CD14-positive monocyte (primary cell): ENCODE results near the gene LDLRAD4. TPM values are rescaled to one million over a fixed set of nuclear protein-coding genes. Genes with fewer than 3 reads are reported as not detected.

Experiments used
- DNase-seq, 3 donors: peaks; one replicate each; pipeline ENCODE4 v3.0.0-alpha.2; 2011 to 2022
- H2AFZ ChIP-seq: 2 replicates; pipeline ENCODE4 v1.6.0; 2012; ENCODE audit warnings: mild to moderate bottlenecking, low read depth, low read length, inconsistent platforms; ENCODE audit not compliant: insufficient read depth, poor library complexity, severe bottlenecking
- H3K27ac ChIP-seq, 2 donors: 1 replicate in 1 of 2; 2 replicates in 1 of 2; pipeline ENCODE4 v1.5.1; 2012 to 2013; ENCODE audit warnings: low read length in 2 of 2, control low read depth in 1 of 2, inconsistent platforms in 1 of 2, low read depth in 1 of 2, mild to moderate bottlenecking in 1 of 2
- H3K27me3 ChIP-seq, 2 donors: one replicate each; pipeline versions ENCODE4 v1.6.0 to v1.6.1; 2011 to 2013; ENCODE audit warnings: low read length in 2 of 2; ENCODE audit not compliant: control insufficient read depth in 2 of 2, insufficient read depth in 2 of 2
- H3K36me3 ChIP-seq, 2 donors: replicated peaks in 1 of 2; 1 replicate in 1 of 2; 2 replicates in 1 of 2; pipeline versions ENCODE4 v1.5.1 to v1.6.1; 2012 to 2013; ENCODE audit warnings: low read length in 2 of 2, control low read depth in 1 of 2, inconsistent platforms in 1 of 2, mild to moderate bottlenecking in 1 of 2; ENCODE audit not compliant: insufficient read depth in 2 of 2, control insufficient read depth in 1 of 2
- H3K4me1 ChIP-seq, 2 donors: 1 replicate in 1 of 2; 2 replicates in 1 of 2; pipeline versions ENCODE4 v1.5.1 to v1.6.1; 2012 to 2013; ENCODE audit warnings: low read length in 2 of 2, control low read depth in 1 of 2, inconsistent platforms in 1 of 2, mild to moderate bottlenecking in 1 of 2, moderate library complexity in 1 of 2; ENCODE audit not compliant: insufficient read depth in 2 of 2, control insufficient read depth in 1 of 2
- H3K4me2 ChIP-seq: replicated peaks from 2 replicates; pipeline ENCODE3; 2012; ENCODE audit warnings: low read length, moderate library complexity, mild to moderate bottlenecking; ENCODE audit not compliant: poor library complexity, severe bottlenecking; ENCODE audit errors: extremely low read depth
- H3K4me3 ChIP-seq, 3 experiments: fragments of 200-600 bp in 1 of 3; sonication (generic) in 1 of 3; replicated peaks in 1 of 3; 1 replicate in 2 of 3; 2 replicates in 1 of 3; pipeline ENCODE4 v1.5.1; 2011 to 2013; ENCODE audit warnings: low read length in 3 of 3, mild to moderate bottlenecking in 3 of 3, control low read depth in 2 of 3, low read depth in 2 of 3, inconsistent platforms in 1 of 3, moderate library complexity in 1 of 3
- H3K79me2 ChIP-seq: 2 replicates; pipeline ENCODE4 v1.6.0; 2012; ENCODE audit warnings: mild to moderate bottlenecking, control low read depth, inconsistent platforms, low read length, moderate library complexity; ENCODE audit not compliant: insufficient read depth
- H3K9ac ChIP-seq: 2 replicates; pipeline ENCODE4 v1.6.0; 2017; ENCODE audit warnings: low read length, mild to moderate bottlenecking; ENCODE audit not compliant: insufficient read depth, poor library complexity, severe bottlenecking
- H3K9me3 ChIP-seq, 2 donors: replicated peaks in 1 of 2; 1 replicate in 1 of 2; 2 replicates in 1 of 2; pipeline versions ENCODE4 v1.5.1 to v1.6.1; 2012 to 2013; ENCODE audit warnings: low read length in 2 of 2, control low read depth in 1 of 2; ENCODE audit not compliant: control insufficient read depth in 1 of 2, insufficient read depth in 1 of 2
- H4K20me1 ChIP-seq: 2 replicates; pipeline ENCODE4 v1.6.0; 2012; ENCODE audit warnings: mild to moderate bottlenecking, low read length, control low read depth, moderate library complexity; ENCODE audit not compliant: insufficient read depth
- H3K27ac Mint-ChIP-seq, 7 donors: one replicate each; pipeline ENCODE4 v1.8.0; 2020; ENCODE audit warnings: mild to moderate bottlenecking in 7 of 7, mixed read lengths in 7 of 7, moderate library complexity in 6 of 7, inconsistent platforms in 2 of 7
- H3K27me3 Mint-ChIP-seq, 3 donors: one replicate each; pipeline ENCODE4 v1.8.0; 2021 to 2022; ENCODE audit warnings: low read depth in 3 of 3, mild to moderate bottlenecking in 3 of 3, mixed read lengths in 3 of 3, moderate library complexity in 3 of 3, inconsistent platforms in 1 of 3
- H3K36me3 Mint-ChIP-seq, 2 donors: one replicate each; pipeline ENCODE4 v1.8.0; 2020; ENCODE audit warnings: mixed read lengths in 2 of 2, inconsistent platforms in 1 of 2, mild to moderate bottlenecking in 1 of 2
- H3K4me1 Mint-ChIP-seq: one replicate; pipeline ENCODE4 v1.8.0; 2020; ENCODE audit warnings: mild to moderate bottlenecking, mixed read lengths
- H3K4me3 Mint-ChIP-seq, 2 donors: one replicate each; pipeline ENCODE4 v1.8.0; 2020; ENCODE audit warnings: mild to moderate bottlenecking in 2 of 2, mixed read lengths in 2 of 2, moderate library complexity in 1 of 2
- H3K9me3 Mint-ChIP-seq, 7 donors: one replicate each; pipeline ENCODE4 v1.8.0; 2020 to 2022; ENCODE audit warnings: mixed read lengths in 7 of 7, mild to moderate bottlenecking in 6 of 7, moderate library complexity in 6 of 7, inconsistent platforms in 2 of 7
- WGBS: methylation state at CpG from one replicate; pipeline ENCODE4 v1.1.5; 2013; ENCODE audit warnings: missing lambda C conversion rate; ENCODE audit not compliant: insufficient coverage; 5-methylcytosine and 5-hydroxymethylcytosine counted together
- intact Hi-C, 2 donors: fragments of 100-400 bp; cut with micrococcal nuclease; formaldehyde crosslinking; loops; one replicate each; pipeline versions ENCODE4 v1.15.0 to v1.15.1; 2023
- polyA plus RNA-seq, 3 donors: library from polyadenylated mRNA; depleted of rRNA in 1 of 3; unstranded in 2 of 3; stranded (reverse) in 1 of 3; fragments of 300-500 nt in 2 of 3; fragments of >200 nt in 1 of 3; fragmentation: Illumina TruSeq in 2 of 3; gene quantifications; 1 replicate in 2 of 3; 2 replicates in 1 of 3; pipeline ENCODE4 v1.2.3, GENCODE V29; 2012 to 2021
- TF ChIP-seq, protein P1 (sequence below): fragments of 200-600 bp; IDR thresholded peaks from one replicate; pipeline ENCODE4 v1.8.0; 2022; ENCODE audit warnings: antibody characterized with exemption, mild to moderate bottlenecking

Gene LDLRAD4
- polyA plus RNA-seq, 3 donors = 13.5 to 15.4 (median 13.8) TPM

DNA sequence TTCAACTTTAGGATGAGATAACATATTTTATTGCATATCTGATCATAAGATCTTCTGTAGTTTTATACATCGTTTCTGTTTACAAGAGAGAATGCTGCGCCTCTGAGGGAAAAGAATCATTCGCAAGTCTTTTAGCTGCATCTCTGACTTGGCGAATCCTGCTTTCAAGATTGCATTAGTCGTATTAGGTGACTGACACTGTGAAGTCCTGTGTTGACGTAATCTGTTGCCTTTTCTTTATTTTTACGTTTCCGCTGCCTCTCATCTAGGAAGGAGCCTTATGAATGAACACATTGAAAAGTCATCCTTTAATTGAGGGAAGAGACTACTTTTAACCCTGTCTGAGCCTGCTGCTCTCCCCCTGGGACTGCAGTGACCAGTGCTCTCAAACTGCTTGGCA, 101.5 kb downstream of the LDLRAD4 start:
- Histone ChIP-seq H3K27me3 (no peaks in the 10 kb centered on the region), H3K27ac (no peak overlapping the region), H3K4me3 (no peak overlapping the region), H3K4me1 (no peaks in the 10 kb centered on the region), H3K9ac (no peak overlapping the region), H2AFZ (no peak overlapping the region), H3K79me2 (no peaks in the 10 kb centered on the region), H3K9me3 (peaks cover 18 to 19% of the 10 kb centered on the region in 2 donors), H3K36me3 (no peaks in the 10 kb centered on the region), H3K4me2 (no peak overlapping the region), H4K20me1 (no peaks in the 10 kb centered on the region)
- Mint-ChIP-seq H3K27me3 (peaks cover 0 to 2% (median 0%) of the 10 kb centered on the region in 3 donors), H3K27ac (no peak overlapping the region), H3K4me1 (peaks cover 4% of the 10 kb centered on the region), H3K4me3 (no peak overlapping the region), H3K9me3 (peaks cover 15 to 20% (median 17%) of the 10 kb centered on the region in 7 donors), H3K36me3 (peaks cover 0 to 2% of the 10 kb centered on the region in 2 donors)
- 97% methylated on average over 6 of the region's 8 CpGs for WGBS
- no peak for DNase-seq
- TF ChIP-seq, protein P1, sequence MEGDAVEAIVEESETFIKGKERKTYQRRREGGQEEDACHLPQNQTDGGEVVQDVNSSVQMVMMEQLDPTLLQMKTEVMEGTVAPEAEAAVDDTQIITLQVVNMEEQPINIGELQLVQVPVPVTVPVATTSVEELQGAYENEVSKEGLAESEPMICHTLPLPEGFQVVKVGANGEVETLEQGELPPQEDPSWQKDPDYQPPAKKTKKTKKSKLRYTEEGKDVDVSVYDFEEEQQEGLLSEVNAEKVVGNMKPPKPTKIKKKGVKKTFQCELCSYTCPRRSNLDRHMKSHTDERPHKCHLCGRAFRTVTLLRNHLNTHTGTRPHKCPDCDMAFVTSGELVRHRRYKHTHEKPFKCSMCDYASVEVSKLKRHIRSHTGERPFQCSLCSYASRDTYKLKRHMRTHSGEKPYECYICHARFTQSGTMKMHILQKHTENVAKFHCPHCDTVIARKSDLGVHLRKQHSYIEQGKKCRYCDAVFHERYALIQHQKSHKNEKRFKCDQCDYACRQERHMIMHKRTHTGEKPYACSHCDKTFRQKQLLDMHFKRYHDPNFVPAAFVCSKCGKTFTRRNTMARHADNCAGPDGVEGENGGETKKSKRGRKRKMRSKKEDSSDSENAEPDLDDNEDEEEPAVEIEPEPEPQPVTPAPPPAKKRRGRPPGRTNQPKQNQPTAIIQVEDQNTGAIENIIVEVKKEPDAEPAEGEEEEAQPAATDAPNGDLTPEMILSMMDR = no peak
- intact Hi-C loops = no loop called here

DNA sequence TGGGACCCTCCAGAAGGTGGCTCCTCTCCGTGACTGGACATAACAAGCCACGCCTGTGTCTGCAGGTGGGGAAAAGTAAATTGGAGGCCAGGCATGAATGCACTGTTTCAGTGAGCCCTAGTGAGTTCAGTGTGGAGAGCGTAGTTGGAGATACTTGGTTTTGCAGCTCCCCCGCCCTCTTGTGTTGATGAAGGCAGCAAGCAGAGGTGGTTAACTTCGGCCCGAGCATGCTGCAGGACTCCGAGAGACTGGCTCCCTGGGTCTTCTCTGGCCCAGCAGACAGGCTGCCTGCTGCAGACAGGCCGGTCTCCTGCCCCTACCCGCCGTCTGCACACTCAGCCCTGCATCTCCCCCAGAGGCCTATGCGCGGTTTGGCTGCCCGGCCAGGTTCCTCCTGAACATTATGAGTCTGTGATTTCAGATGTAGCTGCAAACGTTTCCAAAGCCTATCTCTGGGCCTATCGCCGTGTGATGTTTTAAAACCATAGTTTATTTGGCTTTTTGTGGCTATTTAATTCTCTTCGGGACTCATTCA, 102.4 kb downstream of the LDLRAD4 start:
- WGBS = 97% methylated on average over 16 of the region's 17 CpGs
- Mint-ChIP-seq H3K27ac (no peak overlapping the region), H3K27me3 (peaks cover 0 to 1% (median 0%) of the 10 kb centered on the region in 3 donors), H3K36me3 (no peaks in the 10 kb centered on the region), H3K4me3 (no peak overlapping the region), H3K4me1 (peaks cover 4% of the 10 kb centered on the region), H3K9me3 (peaks cover 6 to 12% (median 9%) of the 10 kb centered on the region in 7 donors)
- intact Hi-C loops = no loop called here
- Histone ChIP-seq H4K20me1 (no peaks in the 10 kb centered on the region), H3K9ac (no peak overlapping the region), H3K79me2 (no peaks in the 10 kb centered on the region), H3K4me1 (no peaks in the 10 kb centered on the region), H3K4me3 (no peak overlapping the region), H3K4me2 (no peak overlapping the region), H3K27ac (no peak overlapping the region), H3K36me3 (no peaks in the 10 kb centered on the region), H3K27me3 (no peaks in the 10 kb centered on the region), H2AFZ (no peak overlapping the region), H3K9me3 (peaks cover 10 to 11% of the 10 kb centered on the region in 2 donors)
- TF ChIP-seq, protein P1 = no peak
- DNase-seq = no peak
